OCI-LY3 (cell line): ENCODE data around the gene SHTN1.

Experiments
- CTCF ChIP-seq: fragments of 200-600, 300-600 bp; sonication (generic); IDR thresholded peaks from 2 replicates; pipeline ENCODE4 v1.5.1; 2014; ENCODE audit warnings: antibody characterized with exemption, low read length, low read depth
- EZH2phosphoT487 ChIP-seq: fragments of 200-600 bp; shearing (Covaris generic); IDR thresholded peaks from 2 replicates; pipeline ENCODE4 v1.6.1; 2018; ENCODE audit warnings: antibody characterized with exemption, mixed run types, low read depth

GRCh38 chr10:116833986-116834985, 170.7 kb downstream of the SHTN1 start:
- TF ChIP-seq CTCF (no peak), EZH2phosphoT487 (no peak)
